HG02981 (cell line): ENCODE results near the gene HOMER1.
"Not testable (repeated sequence)": the region's sequence is repeated elsewhere in the genome, so short reads cannot be mapped to it uniquely, and the experiment has no call there.

ENCODE experiments used
- ATAC-seq: cut with Tn5 transposase; IDR thresholded peaks from one replicate; pipeline ENCODE4 v1.9.1; 2021; ENCODE audit warnings: mild to moderate bottlenecking, moderate library complexity; ENCODE audit not compliant: unreplicated experiment

HOMER1 gene

DNA sequence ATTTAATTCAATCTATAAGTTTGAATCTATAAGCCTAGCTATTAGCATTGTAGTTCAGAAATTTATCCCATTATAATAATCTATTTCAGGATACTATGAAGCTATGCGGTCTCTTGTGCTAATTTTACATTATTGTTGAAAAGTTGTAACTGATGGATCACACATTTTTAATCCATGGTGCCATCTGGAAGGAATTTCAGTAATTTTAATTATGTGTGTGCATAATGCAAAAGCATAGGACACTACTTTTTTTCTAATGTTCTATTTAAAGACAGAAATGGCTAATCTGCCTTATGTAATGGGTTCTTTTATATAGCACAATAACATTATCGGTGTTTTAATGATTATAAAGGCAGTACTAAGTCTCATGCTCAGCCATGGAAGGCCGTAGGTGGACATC lies 90.6 kb downstream of the HOMER1 start:
- ATAC-seq, result no peak

DNA sequence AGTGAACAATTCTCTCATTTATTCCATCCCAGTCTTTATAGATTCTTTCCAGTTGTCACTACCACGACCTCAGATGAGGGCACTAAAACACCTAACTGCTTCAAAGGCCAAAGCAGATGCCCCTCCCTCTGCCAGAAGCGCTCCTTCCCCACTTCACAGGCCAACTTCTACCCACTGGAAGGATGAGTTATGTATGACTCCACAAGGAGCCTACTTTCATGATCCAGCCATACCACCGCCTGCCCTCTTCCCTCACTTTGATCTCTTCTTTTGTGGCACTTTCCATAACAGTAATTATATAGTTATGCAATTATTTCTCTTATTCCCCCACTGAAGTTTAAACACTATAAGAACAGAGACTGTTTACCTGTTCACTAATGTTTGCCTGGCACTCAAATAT lies 93.7 kb downstream of the HOMER1 start:
- ATAC-seq, result no peak

DNA sequence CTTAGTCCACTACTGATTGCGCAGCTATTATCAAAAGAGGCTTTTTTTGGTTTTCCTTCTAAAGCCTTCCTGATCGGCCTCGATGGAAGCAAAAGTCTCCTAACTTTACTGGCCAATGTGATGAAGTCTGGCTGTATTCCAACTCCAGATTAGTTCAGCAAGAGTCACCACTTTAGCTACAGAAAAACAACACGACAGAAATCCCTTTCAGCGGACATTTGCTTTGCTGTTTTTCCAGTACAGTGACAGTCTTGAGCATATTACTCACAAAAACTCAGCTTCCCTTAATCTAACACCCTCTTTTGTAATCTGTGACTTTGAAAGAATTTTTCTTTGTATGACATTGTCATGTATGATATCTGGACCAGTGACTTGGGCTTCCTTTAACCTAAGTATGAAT lies 95.7 kb downstream of the HOMER1 start:
- ATAC-seq, result no peak

DNA sequence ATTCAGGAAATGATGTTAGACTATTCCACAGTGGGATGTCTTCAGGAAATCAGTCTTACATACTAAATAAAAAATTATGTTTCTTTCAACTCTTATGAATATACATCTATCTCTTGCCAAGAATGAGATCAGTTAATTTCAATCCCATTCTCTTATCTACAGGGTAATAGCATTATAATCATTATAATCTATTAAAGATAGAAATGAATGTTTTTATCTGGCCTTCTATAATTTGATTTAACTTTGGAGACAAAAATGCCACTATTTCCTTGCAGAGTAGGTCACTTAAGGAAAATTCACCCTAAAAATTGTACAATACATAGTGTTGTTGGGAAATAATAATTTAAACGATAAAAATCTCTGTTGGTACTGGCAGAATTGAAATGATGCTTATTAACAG lies 96.4 kb downstream of the HOMER1 start:
- no peak for ATAC-seq

DNA sequence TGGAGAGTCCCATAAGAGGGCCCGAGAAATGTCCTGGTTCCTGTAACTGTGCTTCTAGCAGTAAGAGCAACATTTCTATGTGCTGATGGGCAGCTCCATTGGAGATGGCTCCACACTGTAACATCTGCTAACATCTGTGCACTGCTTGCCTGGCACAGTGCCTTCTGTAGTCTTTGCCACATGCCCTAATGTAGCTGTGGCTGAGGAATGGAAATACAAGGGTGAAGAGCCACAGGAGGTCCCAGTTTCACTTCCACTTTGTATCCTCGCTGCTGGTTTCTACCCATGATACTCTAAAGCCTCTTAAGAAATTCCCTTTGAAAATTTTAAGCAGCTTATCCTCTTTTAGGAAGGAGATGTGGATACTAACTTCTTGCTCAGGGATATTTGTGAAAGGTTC lies 97.4 kb downstream of the HOMER1 start:
- ATAC-seq, result peak; percentile 91

DNA sequence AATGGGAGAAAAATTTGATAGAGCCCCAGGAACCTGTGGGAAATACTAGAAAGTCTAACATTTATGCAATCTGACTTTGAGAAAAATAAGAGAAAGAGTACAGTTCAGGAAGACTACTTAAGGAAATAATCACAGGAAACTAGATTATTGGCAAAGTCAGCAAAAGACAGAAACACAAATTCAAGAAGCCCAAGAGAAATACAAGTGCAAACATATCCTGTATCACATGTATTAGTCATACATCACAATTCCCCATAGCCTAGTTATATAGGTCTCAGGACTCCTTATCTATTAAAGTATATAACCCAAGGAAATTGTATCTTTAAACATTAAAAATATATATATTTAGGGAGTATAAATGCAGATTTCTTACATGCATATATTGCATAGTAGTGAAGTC lies 100.8 kb downstream of the HOMER1 start:
- ATAC-seq, result no peak

DNA sequence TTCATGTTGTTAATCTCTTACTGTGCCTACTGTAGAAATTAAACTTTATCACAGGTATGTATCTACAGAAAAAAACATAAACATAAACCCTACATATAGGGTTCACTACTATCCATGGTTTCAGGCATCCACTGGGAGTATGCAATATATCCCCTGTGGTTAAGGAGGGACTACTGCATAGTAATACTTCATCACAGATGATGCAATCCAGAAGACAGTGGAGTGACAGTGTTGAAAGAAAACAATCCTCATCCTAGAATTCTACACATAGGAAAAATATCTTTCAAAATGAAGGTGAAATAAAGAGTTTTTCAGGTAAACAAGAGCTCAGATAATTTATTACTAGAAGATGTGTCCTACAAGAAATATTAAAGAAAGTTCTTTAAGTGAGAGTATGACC lies 105.9 kb downstream of the HOMER1 start:
- no peak for ATAC-seq

DNA sequence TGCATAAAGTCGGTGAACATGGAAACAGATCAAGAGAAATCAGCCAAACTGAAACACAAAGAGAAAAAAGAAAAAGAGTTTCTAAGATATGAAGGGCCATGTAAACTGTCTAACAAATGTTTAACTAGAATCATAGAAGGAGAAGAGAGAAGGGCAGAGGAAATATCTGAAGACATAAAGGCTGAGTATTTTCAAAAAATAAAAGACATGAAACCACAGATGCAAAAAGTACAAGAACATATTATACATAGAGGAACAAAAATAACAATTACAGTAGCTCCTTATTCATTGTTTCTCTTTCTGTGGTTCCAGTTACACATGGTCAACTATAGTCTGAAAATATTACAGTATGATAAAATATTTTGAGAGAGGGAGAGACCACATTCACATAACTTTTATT lies 106.3 kb downstream of the HOMER1 start:
- ATAC-seq, result no peak

DNA sequence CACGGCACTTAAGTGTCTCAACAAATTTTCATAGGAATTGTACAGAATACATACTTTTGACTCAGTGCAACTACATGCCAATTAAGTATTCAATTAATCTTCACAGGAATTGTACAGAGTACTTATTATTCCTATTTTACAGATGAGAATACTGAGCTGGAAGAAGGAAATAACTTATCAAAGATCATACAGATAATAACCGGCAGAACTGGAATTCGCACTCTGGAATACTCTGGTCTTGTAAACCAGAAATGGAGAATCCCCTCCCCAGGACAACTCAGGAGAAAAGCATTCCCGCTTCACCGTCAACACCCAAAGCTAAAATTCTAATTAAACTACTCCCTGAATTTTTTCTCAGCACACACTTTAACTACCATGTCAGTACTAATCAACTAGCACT lies 112.7 kb downstream of the HOMER1 start:
- no peak for ATAC-seq

DNA sequence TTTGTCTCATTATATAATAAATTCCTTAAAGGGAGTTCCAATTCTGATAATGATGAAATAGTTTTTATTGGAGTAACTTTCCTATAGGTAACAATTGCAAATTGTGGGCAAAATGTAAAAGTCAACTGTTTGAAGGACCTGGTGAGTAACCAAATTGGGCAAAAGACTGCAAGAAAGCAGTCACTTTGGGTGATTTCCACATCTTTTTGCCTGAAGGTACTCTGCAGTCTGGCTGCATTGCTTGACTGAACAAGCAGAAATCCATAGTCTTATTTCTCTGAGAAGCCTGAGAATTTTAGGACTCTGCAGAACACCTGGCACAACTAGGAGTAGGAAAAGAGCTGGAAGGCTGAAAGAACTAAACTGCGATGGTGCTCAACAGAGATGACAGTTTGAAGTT lies 114.9 kb downstream of the HOMER1 start:
- ATAC-seq, result no peak

DNA sequence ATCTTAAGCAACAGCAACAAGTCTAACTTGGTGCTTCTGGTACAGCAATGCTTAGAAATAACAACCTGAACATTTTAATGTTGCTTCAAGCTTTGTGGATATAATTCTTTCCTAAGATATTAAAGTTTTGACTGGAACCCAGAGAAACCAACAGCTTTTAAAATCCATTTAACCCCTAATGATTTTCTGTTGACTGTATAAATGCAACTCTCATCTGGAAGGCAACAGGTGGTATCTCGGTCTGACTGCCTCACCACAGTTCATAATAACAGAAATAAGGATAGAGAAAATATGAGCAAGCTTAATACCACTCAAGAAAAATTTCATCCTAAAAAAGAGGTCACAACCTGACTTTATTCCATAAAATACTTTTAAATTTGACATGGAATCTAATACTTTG lies 116.9 kb downstream of the HOMER1 start:
- ATAC-seq, result no peak

DNA sequence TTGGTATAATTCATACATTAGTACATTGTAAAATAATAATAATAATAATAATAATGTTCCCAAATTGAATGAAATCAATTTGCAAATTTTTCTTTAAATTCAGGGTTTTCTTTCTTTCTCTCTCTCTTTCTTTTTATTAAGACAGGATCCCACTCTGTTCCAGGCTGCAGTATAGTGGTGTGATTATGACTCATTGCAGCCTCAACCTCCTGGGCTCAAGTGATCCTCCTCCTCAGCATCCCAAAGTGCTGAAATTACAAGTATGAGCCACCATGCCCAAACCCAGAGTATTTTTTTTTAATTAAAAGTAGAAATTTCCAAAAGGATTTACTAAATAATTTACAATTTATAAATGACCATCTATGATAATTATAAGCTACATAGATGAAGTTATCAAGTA lies 117.7 kb downstream of the HOMER1 start:
- no peak for ATAC-seq

DNA sequence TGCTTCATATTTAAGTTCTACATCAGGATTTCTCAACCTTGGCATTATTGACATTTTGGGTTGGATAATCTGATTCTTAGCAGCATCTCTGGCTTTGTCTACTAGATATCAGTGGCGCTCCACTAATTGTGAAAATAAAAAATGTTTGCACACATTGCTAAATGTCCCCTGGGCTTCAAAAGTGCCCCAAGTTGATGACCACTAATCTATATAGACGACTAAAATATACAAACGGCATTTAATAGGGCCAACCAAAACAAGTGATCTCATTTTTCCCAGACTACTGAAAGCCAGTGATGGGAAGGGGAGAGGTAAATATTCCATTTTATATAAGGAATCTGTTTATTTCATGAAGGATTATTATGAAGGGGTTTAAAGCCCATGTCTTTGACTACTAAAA lies 118.6 kb downstream of the HOMER1 start:
- no peak for ATAC-seq

DNA sequence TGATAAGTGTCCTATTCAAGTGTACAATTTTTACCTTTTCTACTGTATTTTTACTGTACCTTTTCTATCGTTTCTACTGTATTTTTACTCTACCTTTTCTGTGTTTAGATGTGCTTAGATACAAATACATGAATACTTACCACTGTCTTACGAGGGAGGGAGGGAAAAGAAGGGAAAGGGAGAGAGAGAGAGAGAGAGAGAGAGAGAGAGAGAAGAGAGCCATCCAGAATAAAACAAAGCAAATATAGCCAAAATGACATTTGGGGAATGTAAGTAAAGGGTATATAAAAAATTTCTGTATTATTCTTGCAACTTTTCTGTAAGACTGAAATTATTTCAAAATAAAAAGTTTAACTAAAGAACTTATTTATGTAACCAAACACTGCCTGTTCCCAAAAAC lies 121.2 kb downstream of the HOMER1 start:
- ATAC-seq, result no peak

DNA sequence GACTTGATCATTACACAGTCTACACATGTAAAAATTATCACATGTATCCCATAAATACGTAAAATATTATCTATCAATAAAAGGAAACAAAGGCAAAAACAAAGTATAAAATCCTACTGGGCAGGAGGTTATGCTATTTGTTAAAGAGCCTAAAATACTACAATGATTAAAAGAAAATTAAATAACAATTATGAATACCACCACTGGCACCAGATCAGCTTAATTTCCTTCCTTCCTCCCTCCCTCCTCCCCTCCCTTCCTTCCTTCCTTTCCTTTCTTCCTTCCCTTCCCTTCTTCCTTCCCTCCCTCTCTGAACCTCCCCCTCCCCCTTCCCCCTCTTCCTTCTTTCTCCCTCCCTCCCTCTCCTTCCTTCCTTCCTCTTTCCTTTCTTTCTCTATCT lies 127.3 kb downstream of the HOMER1 start:
- ATAC-seq, result no peak

DNA sequence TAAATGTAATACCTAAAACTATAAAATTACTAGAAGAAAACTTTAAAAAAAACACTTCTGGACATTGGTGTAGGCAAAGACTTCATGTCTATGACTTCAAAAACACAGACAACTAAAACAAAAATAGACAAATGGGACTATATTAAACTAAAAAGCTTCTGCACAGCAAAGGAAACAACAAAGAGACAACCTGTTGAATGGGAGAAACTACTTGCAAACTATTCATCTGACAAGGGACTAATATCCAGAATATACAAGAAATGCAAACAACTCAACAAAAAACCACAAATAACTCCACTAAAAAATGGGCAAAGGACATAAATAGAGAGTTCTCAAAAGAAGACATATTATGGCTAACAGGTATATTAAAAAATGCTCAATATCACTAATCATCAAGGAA lies 128.8 kb downstream of the HOMER1 start:
- ATAC-seq, result not testable (repeated sequence)

DNA sequence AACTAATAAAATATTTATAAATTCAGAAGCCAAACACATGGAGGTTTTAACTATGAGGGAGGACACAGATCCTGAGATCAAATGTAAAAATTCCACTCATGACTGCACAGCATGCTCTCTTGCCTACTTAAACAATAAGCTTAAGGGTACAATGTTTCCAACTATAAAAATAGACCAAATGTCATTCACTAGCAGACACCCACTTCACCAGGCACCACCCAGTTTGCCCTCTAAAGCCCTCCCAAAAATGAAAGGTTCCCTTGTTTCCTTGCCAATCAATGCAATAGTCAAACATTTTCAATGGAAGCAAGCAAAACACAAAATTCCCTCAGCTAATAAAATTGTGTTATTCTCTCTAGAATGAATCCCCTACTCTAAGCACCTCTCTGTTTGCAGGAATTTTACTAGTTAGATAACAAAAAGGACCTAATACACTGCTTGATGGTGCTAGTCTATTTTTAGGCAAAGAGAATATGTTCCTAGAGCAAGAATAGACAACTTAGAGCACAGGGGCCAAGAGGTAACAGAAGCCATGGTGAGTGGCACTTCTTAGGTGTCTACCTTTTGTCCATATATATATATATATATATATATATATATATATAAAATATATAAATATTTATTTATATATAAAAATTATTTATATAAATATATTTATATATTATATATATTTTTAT lies 135.3 kb downstream of the HOMER1 start:
- ATAC-seq, result no peak

DNA sequence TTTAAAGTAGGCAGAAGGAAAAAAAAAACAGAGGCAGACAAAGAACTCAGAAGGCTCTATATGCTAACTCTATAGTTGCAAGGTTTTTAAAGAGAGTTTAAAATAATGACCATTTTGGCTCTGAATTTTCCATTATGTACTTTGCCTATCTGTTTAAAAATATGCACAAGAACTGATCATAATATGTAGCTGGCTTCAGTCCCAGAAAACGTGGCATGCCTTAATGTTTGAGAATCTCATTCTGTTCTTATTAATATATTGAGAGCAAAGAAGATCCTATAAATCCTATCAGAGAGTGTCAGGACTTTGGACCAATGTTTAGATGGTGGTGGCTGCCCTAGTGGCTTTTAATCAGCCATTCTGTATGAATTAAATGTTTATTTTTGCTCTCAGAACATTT lies 156.5 kb downstream of the HOMER1 start:
- ATAC-seq, result no peak

DNA sequence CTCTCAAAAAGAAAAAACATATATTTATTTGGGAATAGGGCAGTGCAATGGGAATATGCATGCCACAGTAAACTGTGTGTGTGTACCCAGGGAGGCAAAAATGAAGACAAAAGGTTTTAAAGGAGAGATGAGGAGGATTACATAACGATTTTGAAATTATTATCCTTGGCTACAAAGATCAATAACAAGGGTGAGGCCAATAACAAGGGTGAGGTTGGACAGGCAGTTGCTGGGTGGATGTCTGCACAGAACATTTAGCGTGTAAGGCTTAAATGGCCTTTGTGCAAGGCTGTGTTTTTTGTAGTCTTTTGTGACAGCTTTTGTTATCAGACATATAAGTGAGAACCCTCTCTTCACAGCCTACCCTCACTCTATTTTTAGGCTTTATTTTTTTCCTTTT lies 164.1 kb downstream of the HOMER1 start:
- ATAC-seq, result no peak

DNA sequence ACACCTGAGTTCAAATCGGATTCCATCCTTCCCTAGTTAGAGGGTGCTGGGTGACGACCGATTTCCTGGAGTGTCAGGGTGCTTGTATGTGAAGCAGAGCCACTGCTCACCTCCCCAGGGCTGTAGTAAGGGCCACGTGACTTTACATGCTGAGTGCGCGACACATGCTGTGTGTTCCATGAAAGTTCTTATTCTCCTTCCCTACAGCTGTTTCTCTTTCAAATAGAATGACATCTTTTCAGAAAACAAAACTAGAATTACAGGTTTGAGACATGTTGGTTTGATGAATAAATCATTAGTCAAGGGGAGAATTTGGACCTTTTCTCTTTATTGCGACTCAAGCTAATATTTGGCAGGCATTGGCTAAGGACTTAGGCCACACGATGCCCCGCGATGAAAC lies 164.9 kb downstream of the HOMER1 start:
- no peak for ATAC-seq

DNA sequence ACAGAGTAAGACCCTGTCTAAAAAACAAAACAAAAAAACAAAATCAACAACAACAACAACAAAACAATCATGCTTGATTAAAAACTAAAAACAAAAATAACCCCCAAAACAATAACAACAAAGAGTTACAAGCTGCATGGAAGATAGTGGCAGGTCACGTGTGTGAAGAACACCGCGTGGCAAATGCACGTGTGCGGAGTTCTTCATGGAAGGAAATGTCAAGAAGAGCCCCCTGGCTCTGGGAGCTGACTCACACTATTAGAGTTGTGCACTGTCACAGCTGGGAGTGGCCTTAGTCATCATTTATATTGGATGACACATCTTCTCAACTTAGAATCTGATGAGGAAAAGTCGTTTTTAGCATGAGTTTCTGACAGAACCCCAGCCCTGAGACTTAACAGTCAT lies 167.5 kb downstream of the HOMER1 start:
- ATAC-seq, result no peak

DNA sequence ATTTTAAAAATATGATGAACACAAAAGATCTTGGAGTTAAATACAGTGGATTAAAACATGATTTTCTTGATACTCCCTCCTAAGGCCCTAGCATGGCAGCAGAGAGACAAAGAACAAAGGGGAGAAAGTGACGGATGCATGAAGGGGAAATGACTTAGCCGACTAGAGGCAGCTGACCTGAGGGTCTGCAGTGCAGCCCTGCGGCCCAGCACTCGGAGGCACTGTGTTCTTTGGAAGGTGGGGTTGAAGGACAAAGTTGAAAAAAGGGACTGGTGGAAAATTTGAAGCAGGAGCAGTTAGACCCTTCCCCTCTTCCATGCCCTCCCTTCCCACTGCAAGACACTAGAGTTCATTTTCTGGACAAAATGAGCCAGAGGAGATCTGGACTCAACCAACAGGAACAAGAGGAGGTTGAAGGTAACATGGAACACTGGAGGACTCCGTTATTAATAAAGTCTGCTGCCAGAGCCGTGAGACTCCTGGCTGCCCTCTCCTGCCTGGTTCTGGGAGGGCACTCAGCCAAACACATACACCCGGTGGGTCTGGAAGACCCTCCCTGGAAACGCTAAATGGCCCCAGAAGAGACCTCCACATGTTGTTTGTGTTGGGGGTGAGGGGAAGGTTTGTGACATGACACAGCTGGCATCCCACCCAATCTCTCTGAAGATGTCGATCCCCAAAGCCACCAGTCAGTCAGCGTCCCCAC lies 179.9 kb downstream of the HOMER1 start:
- ATAC-seq, result no peak

DNA sequence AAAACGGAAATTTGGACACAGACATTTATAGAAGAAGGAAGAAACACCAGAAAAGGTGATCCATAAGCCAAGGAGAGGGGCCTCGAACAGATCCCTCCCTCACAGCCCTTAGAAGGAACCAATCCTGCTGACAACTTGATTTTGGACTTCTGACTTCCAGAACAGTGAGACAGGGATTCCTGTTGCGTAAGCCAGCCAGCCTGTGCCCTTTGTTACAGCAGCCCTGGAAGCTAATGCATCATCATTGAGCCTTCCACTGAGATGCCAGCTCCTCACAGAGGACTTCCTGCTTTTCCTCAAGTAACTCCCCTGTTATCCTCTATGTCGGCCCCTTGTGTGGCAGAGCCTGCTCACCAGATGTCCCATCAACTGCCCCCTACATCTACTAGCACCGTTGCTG lies 183.9 kb downstream of the HOMER1 start:
- ATAC-seq, result no peak
